Endothelial cell of umbilical vein (primary cell): ENCODE data around the gene ZNF30. TPM values are rescaled to one million over a fixed set of nuclear protein-coding genes. Genes with fewer than 3 reads are reported as not detected.

Experiments
- BruUV-seq: library from RNA; stranded (reverse); fragments of 400-500 nt; replicated peaks from 2 replicates; lab custom pipeline; 2021; lab: Mats Ljungman, UMichigan
- CTCF ChIA-PET: fragments of 300-600, 350-600 bp; sonication (Branson Sonifier 250); formaldehyde crosslinking; loops from one replicate; lab custom pipeline; 2021; ENCODE audit warnings: antibody characterized with exemption, inconsistent platforms; lab: Charles Lee
- POLR2A ChIA-PET: fragments of 300-600, 350-600 bp; sonication (Branson Sonifier 250); formaldehyde crosslinking; loops from one replicate; lab custom pipeline; 2021; ENCODE audit warnings: antibody characterized with exemption, inconsistent platforms; lab: Charles Lee
- DNase-seq: peaks from one replicate; pipeline ENCODE4 v3.0.0-alpha.2; 2011; ENCODE audit warnings: low read depth, low spot score
- FAIRE-seq: peaks from 2 replicates; lab custom pipeline; 2011; peaks lifted over from hg19 to GRCh38; lab: Jason Lieb, UNC
- H2AFZ ChIP-seq: 2 replicates; pipeline ENCODE4 v1.6.0; 2012; ENCODE audit warnings: low read depth, low read length, control low read depth, inconsistent platforms
- H3K27ac ChIP-seq: 2 replicates; pipeline ENCODE4 v1.5.1; 2011; ENCODE audit warnings: low read depth, mild to moderate bottlenecking, control low read depth, low read length, moderate library complexity; ENCODE audit not compliant: insufficient read depth
- H3K27me3 ChIP-seq, 2 experiments: 2 replicates each; pipeline versions ENCODE4 v1.6.0 to v1.6.1; 2011; ENCODE audit warnings: low read length in 2 of 2, mixed read lengths in 1 of 2; ENCODE audit not compliant: control insufficient read depth in 2 of 2, insufficient read depth in 2 of 2
- H3K36me3 ChIP-seq, 2 experiments: 2 replicates in 1 of 2; 3 replicates in 1 of 2; pipeline ENCODE4 v1.5.1; 2011; ENCODE audit warnings: low read length in 2 of 2, mild to moderate bottlenecking in 1 of 2, moderate library complexity in 1 of 2; ENCODE audit not compliant: control insufficient read depth in 2 of 2, insufficient read depth in 2 of 2; ENCODE audit errors: extremely low read depth in 1 of 2
- H3K4me1 ChIP-seq: 3 replicates; pipeline ENCODE4 v1.5.1; 2011; ENCODE audit warnings: mild to moderate bottlenecking, low read length; ENCODE audit not compliant: control insufficient read depth, insufficient read depth; ENCODE audit errors: extremely low read depth
- H3K4me2 ChIP-seq: 2 replicates; pipeline ENCODE4 v1.6.1; 2011; ENCODE audit warnings: low read length, control low read depth, mixed read lengths; ENCODE audit not compliant: insufficient read depth
- H3K4me3 ChIP-seq, 3 experiments: fragments of 200-600 bp in 1 of 3; sonication (generic), shearing (Covaris generic) in 1 of 3; replicated peaks in 1 of 3; 2 replicates each; pipeline ENCODE4 v1.5.1; 2011 to 2016; ENCODE audit warnings: control low read depth in 3 of 3, low read length in 3 of 3, mild to moderate bottlenecking in 2 of 3, inconsistent platforms in 1 of 3, low read depth in 1 of 3, moderate library complexity in 1 of 3; ENCODE audit not compliant: insufficient read depth in 1 of 3
- H3K79me2 ChIP-seq: 2 replicates; pipeline ENCODE4 v1.6.0; 2012; ENCODE audit warnings: low read length, inconsistent platforms; ENCODE audit not compliant: control insufficient read depth, insufficient read depth
- H3K9ac ChIP-seq: replicated peaks from 2 replicates; pipeline ENCODE3; 2011; ENCODE audit warnings: low read length, control low read depth; ENCODE audit not compliant: insufficient read depth; ENCODE audit errors: extremely low read depth
- H3K9me1 ChIP-seq: replicated peaks from 3 replicates; pipeline ENCODE4 v1.6.0; 2011; ENCODE audit warnings: mild to moderate bottlenecking, low read length; ENCODE audit not compliant: control insufficient read depth, insufficient read depth; ENCODE audit errors: extremely low read depth
- H3K9me3 ChIP-seq: replicated peaks from 2 replicates; pipeline ENCODE4 v1.5.1; 2012; ENCODE audit warnings: low read length, inconsistent platforms; ENCODE audit not compliant: control insufficient read depth, insufficient read depth
- H4K20me1 ChIP-seq: replicated peaks from 2 replicates; pipeline ENCODE3; 2011; ENCODE audit warnings: mild to moderate bottlenecking, low read length; ENCODE audit not compliant: control insufficient read depth, insufficient read depth; ENCODE audit errors: extremely low read depth
- CTCF ChIP-seq, 2 donors: IDR thresholded peaks; 1 replicate in 1 of 2; 2 replicates in 1 of 2; pipeline ENCODE4 v1.5.1; 2011; ENCODE audit warnings: low read length in 2 of 2, mild to moderate bottlenecking in 2 of 2, moderate library complexity in 2 of 2, control low read depth in 1 of 2, inconsistent platforms in 1 of 2, low read depth in 1 of 2; ENCODE audit not compliant: insufficient read depth in 1 of 2; ENCODE audit errors: extremely low read depth in 1 of 2
- EZH2 ChIP-seq: IDR thresholded peaks from 2 replicates; pipeline ENCODE4 v1.6.1; 2012; ENCODE audit warnings: borderline replicate concordance, low read depth, mild to moderate bottlenecking, moderate library complexity, low read length, inconsistent platforms; ENCODE audit not compliant: severe bottlenecking
- FOS ChIP-seq: IDR thresholded peaks from 2 replicates; pipeline ENCODE4 v1.6.1; 2011; ENCODE audit warnings: mild to moderate bottlenecking, low read length, moderate library complexity, borderline replicate concordance; ENCODE audit not compliant: insufficient read depth
- GATA2 ChIP-seq: IDR thresholded peaks from 2 replicates; pipeline ENCODE4 v1.7.0; 2011; ENCODE audit warnings: low read depth, mild to moderate bottlenecking, moderate library complexity, mixed read lengths, low read length; ENCODE audit not compliant: insufficient read length, insufficient read depth
- JUN ChIP-seq: IDR thresholded peaks from 2 replicates; pipeline ENCODE4 v1.6.1; 2011; ENCODE audit warnings: borderline replicate concordance, low read depth; ENCODE audit not compliant: insufficient read length, insufficient read depth
- MAX ChIP-seq: IDR thresholded peaks from 2 replicates; pipeline ENCODE4 v1.6.1; 2011; ENCODE audit not compliant: insufficient read depth, insufficient read length
- MYC ChIP-seq: IDR thresholded peaks from one replicate; pipeline ENCODE4 v1.6.1; 2011; ENCODE audit warnings: mild to moderate bottlenecking, low read depth, low read length
- POLR2A ChIP-seq: IDR thresholded peaks from 2 replicates; pipeline ENCODE4 v1.6.1; 2012; ENCODE audit warnings: low read depth, mild to moderate bottlenecking, control low read depth, low read length
- POLR2AphosphoS5 ChIP-seq: IDR thresholded peaks from 2 replicates; pipeline ENCODE4 v1.6.1; 2012; ENCODE audit warnings: low read depth, mild to moderate bottlenecking, control low read depth, low read length, moderate library complexity; ENCODE audit not compliant: insufficient read depth
- dilution Hi-C: fragments of 300-500 bp; cut with MboI; formaldehyde crosslinking; loops from one replicate; pipeline ENCODE4 v1.15.0; 2019; ENCODE audit warnings: low sequenced_read_pairs; ENCODE audit not compliant: extremely low pct_ligation_motif_present
- intact Hi-C: fragments of 100-400 bp; cut with micrococcal nuclease; formaldehyde crosslinking; loops from one replicate; pipeline ENCODE4 v1.10.0; 2022
- polyA plus RNA-seq, 4 experiments: library from polyadenylated mRNA; depleted of rRNA in 3 of 4; stranded (reverse) in 3 of 4; unstranded in 1 of 4; fragments of >200 nt; gene quantifications; 2 replicates each; pipeline versions ENCODE4 v1.2.1 to v1.2.3, GENCODE V29; 2011 to 2012; ENCODE audit warnings: missing spikeins in 1 of 4
- total RNA-seq: library from RNA; stranded (reverse); gene quantifications from 2 replicates; pipeline ENCODE4 v1.2.3, GENCODE V29; 2021

ZNF30 gene
- total and polyA plus RNA-seq, 2 donors (not counting 3 experiments of a cell fraction or from before 2014, with no cell fraction given): 1.3 to 4.7 TPM

GRCh38 chr19:34974646-34975045 lies 47.9 kb downstream of the ZNF30 start:
- no TSS peak for BruUV-seq
- H3K79me2 ChIP-seq: no peaks in the 10 kb centered on the region
- no peaks in the 10 kb centered on the region for H3K9me3 ChIP-seq
- TF ChIP-seq CTCF (IDR thresholded peaks at IDR 0.05; ENCODE audit: extremely low read depth in 1 of 2, insufficient read depth in 1 of 2, low read depth in 1 of 2, low read length in 2 of 2): no peak
- no peak for TF ChIP-seq FOS
- no peak for TF ChIP-seq MAX
- no peak for TF ChIP-seq POLR2AphosphoS5
- TF ChIP-seq EZH2: no peak
- no peak for TF ChIP-seq MYC
- no peak for TF ChIP-seq POLR2A
- no peak for TF ChIP-seq GATA2
- TF ChIP-seq JUN: no peak
- H3K9ac ChIP-seq: no peak overlapping the region
- H3K9me1 ChIP-seq: no peaks in the 10 kb centered on the region
- H3K36me3 ChIP-seq: no peaks in the 10 kb centered on the region
- no peaks in the 10 kb centered on the region for H3K4me1 ChIP-seq
- no peaks in the 10 kb centered on the region for H3K27me3 ChIP-seq
- DNase-seq (no peak), FAIRE-seq (no peak)
- no peaks in the 10 kb centered on the region for H4K20me1 ChIP-seq
- ChIA-PET POLR2A (no interaction called here), CTCF (interaction anchor here (3.8 to 6.3 kb wide), 2 partner anchors 27 to 36 kb away, joined by 40 to 129 read pairs; partner anchors contain the start of gene GRAMD1A)
- intact Hi-C loops: loop anchor here (5.0 kb wide), 1 partner anchor 58 kb away; the partner anchor contains the start of gene SCN1B
- H3K4me3 ChIP-seq: no peak overlapping the region
- H3K4me2 ChIP-seq: no peak overlapping the region
- H2AFZ ChIP-seq: no peak overlapping the region
- dilution Hi-C loops: no loop called here
- H3K27ac ChIP-seq: no peak overlapping the region
